HCT116 (cell line): ENCODE results near the gene RBM47. TPM values are rescaled to one million over a fixed set of nuclear protein-coding genes. Genes with fewer than 3 reads are reported as not detected.

Experiments used
- ATAC-seq: fragments of 200-7000 bp; cut with Tn5 transposase; 2 replicates; pipeline ENCODE4 v1.9.1; 2020; ENCODE audit warnings: mild to moderate bottlenecking, moderate library complexity
- BruUV-seq: library from RNA; stranded (reverse); fragments of 400-500 nt; replicated peaks from 2 replicates; lab custom pipeline; 2021; lab: Mats Ljungman, UMichigan
- CTCF ChIA-PET: fragments of 300-600 bp; sonication (Branson Sonifier 250); formaldehyde crosslinking; loops from one replicate; lab custom pipeline; 2021; ENCODE audit warnings: antibody characterized with exemption; lab: Charles Lee
- POLR2A ChIA-PET: fragments of 300-600, 350-600 bp; sonication (Branson Sonifier 250); formaldehyde crosslinking; loops from one replicate; lab custom pipeline; 2021; ENCODE audit warnings: antibody characterized with exemption; lab: Charles Lee
- RAD21 ChIA-PET, 2 experiments: fragments of 300-600 bp; sonication (Branson Sonifier 250); formaldehyde crosslinking; loops; one replicate each; lab custom pipeline; 2023; ENCODE audit warnings: low total read pairs in 2 of 2; ENCODE audit not compliant: uncharacterized antibody in 2 of 2, unreplicated experiment in 2 of 2, low non-redundant PET in 1 of 2; lab: Charles Lee
- DNase-seq: peaks from one replicate; pipeline ENCODE4 v3.0.0-alpha.2; 2010; ENCODE audit warnings: low read depth, low spot score
- H2AFZ ChIP-seq: fragments of 200-600 bp; shearing (Covaris generic), sonication (generic); 2 replicates; pipeline ENCODE4 v1.6.1; 2017; ENCODE audit warnings: low read depth, mixed run types, mixed read lengths, antibody characterized with exemption, low read length; ENCODE audit not compliant: poor library complexity, severe bottlenecking
- H3K27ac ChIP-seq: 2 replicates; pipeline ENCODE4 v1.5.1; 2012; ENCODE audit warnings: low read depth, low read length
- H3K27me3 ChIP-seq: fragments of 200-600 bp; sonication (generic); 2 replicates; pipeline ENCODE4 v1.6.1; 2016; ENCODE audit warnings: mixed run types, low read length, mixed read lengths; ENCODE audit not compliant: insufficient read depth
- H3K36me3 ChIP-seq, 2 experiments: fragments of 200-500 bp in 1 of 2; fragments of 200-600 bp in 1 of 2; sonication (Bioruptor generic) in 1 of 2; sonication (generic) in 1 of 2; 2 replicates each; pipeline versions ENCODE4 v1.5.1 to v1.6.1; 2014 to 2016; ENCODE audit warnings: low read length in 2 of 2, inconsistent platforms in 1 of 2, mixed read lengths in 1 of 2, mixed run types in 1 of 2; ENCODE audit not compliant: insufficient read depth in 2 of 2, control insufficient read depth in 1 of 2
- H3K4me1 ChIP-seq, 2 experiments: fragments of 200-600 bp in 1 of 2; sonication (generic) in 1 of 2; 2 replicates each; pipeline versions ENCODE4 v1.5.1 to v1.6.1; 2012 to 2017; ENCODE audit warnings: low read length in 2 of 2, inconsistent platforms in 1 of 2, mild to moderate bottlenecking in 1 of 2, mixed read lengths in 1 of 2, mixed run types in 1 of 2, moderate library complexity in 1 of 2; ENCODE audit not compliant: insufficient read depth in 2 of 2, control insufficient read depth in 1 of 2
- H3K4me2 ChIP-seq: fragments of 200-600 bp; sonication (generic); 2 replicates; pipeline ENCODE4 v1.6.1; 2017; ENCODE audit warnings: mixed run types, low read length, mixed read lengths
- H3K4me3 ChIP-seq, 2 experiments: fragments of 200-600 bp in 1 of 2; sonication (generic) in 1 of 2; replicated peaks in 1 of 2; 2 replicates each; pipeline ENCODE4 v1.5.1; 2011 to 2016; ENCODE audit warnings: low read length in 2 of 2, control low read depth in 1 of 2, low read depth in 1 of 2, mild to moderate bottlenecking in 1 of 2, mixed read lengths in 1 of 2, mixed run types in 1 of 2
- H3K79me2 ChIP-seq: fragments of 200-600 bp; sonication (generic); 2 replicates; pipeline ENCODE4 v1.6.1; 2017; ENCODE audit warnings: mild to moderate bottlenecking, mixed run types, low read length, moderate library complexity, mixed read lengths; ENCODE audit not compliant: insufficient read depth
- H3K9ac ChIP-seq: fragments of 200-600 bp; sonication (generic); 2 replicates; pipeline ENCODE4 v1.6.1; 2016; ENCODE audit warnings: low read length, mixed read lengths
- H3K9me2 ChIP-seq: fragments of 200-600 bp; sonication (generic), shearing (Covaris generic); 2 replicates; pipeline ENCODE4 v1.6.1; 2017; ENCODE audit warnings: mixed run types, mild to moderate bottlenecking, moderate library complexity; ENCODE audit not compliant: insufficient read depth
- H3K9me3 ChIP-seq, 2 experiments: fragments of 200-500 bp in 1 of 2; fragments of 200-600 bp in 1 of 2; sonication (Bioruptor generic) in 1 of 2; sonication (generic) in 1 of 2; 2 replicates each; pipeline ENCODE4 v1.6.1; 2014 to 2017; ENCODE audit warnings: low read length in 2 of 2, mixed read lengths in 2 of 2, inconsistent platforms in 1 of 2, low read depth in 1 of 2, mild to moderate bottlenecking in 1 of 2, mixed run types in 1 of 2, moderate library complexity in 1 of 2; ENCODE audit not compliant: control insufficient read depth in 1 of 2, insufficient read depth in 1 of 2
- H4K20me1 ChIP-seq: fragments of 200-600 bp; sonication (generic), shearing (Covaris generic); 2 replicates; pipeline ENCODE4 v1.6.1; 2017; ENCODE audit warnings: mixed run types, mild to moderate bottlenecking, moderate library complexity; ENCODE audit not compliant: insufficient read depth
- CEBPB ChIP-seq: IDR thresholded peaks from 2 replicates; pipeline ENCODE4 v1.6.1; 2012; ENCODE audit warnings: low read depth
- EGR1 ChIP-seq: IDR thresholded peaks from 2 replicates; pipeline ENCODE4 v1.6.1; 2012; ENCODE audit warnings: low read depth
- FOSL1 ChIP-seq: IDR thresholded peaks from 2 replicates; pipeline ENCODE4 v1.6.1; 2012; ENCODE audit warnings: low read depth
- JUND ChIP-seq: IDR thresholded peaks from 2 replicates; pipeline ENCODE4 v1.6.1; 2012
- POLR2A ChIP-seq: IDR thresholded peaks from 2 replicates; pipeline ENCODE4 v1.7.0; 2011; ENCODE audit warnings: borderline replicate concordance; ENCODE audit not compliant: insufficient read depth, insufficient read length; ENCODE audit errors: extremely low read depth
- SIN3A ChIP-seq: IDR thresholded peaks from 2 replicates; pipeline ENCODE4 v1.6.1; 2012; ENCODE audit warnings: low read depth
- SP1 ChIP-seq: IDR thresholded peaks from 2 replicates; pipeline ENCODE4 v1.6.1; 2012; ENCODE audit warnings: low read depth
- SRF ChIP-seq: IDR thresholded peaks from 2 replicates; pipeline ENCODE4 v1.6.1; 2012; ENCODE audit warnings: low read depth
- TCF7L2 ChIP-seq: IDR thresholded peaks from 2 replicates; pipeline ENCODE4 v1.7.0; 2011; ENCODE audit warnings: borderline replicate concordance, inconsistent platforms; ENCODE audit not compliant: insufficient read depth, insufficient read length; ENCODE audit errors: extremely low read depth
- ZFX ChIP-seq: fragments of 450-650 bp; IDR thresholded peaks from 2 replicates; pipeline ENCODE4 v1.6.1; 2017
- intact Hi-C: fragments of 100-400 bp; cut with micrococcal nuclease; formaldehyde crosslinking; loops from 2 replicates; pipeline ENCODE4 v1.10.0; 2022
- total RNA-seq: library from RNA; stranded (reverse); gene quantifications from one replicate; pipeline ENCODE4 v1.2.1, GENCODE V29; 2021; ENCODE audit not compliant: unreplicated experiment
- TF ChIP-seq, protein P1 (sequence below): IDR thresholded peaks from 2 replicates; pipeline ENCODE4 v1.6.1; 2012; ENCODE audit warnings: low read depth
- TF ChIP-seq, protein P2 (sequence below): IDR thresholded peaks from 2 replicates; pipeline ENCODE4 v1.6.1; 2012
- TF ChIP-seq, protein P3 (sequence below): IDR thresholded peaks from 2 replicates; pipeline ENCODE4 v1.6.1; 2012

Gene RBM47
- total RNA-seq, 1 experiment from 2014 or later, result 22.2 TPM

DNA sequence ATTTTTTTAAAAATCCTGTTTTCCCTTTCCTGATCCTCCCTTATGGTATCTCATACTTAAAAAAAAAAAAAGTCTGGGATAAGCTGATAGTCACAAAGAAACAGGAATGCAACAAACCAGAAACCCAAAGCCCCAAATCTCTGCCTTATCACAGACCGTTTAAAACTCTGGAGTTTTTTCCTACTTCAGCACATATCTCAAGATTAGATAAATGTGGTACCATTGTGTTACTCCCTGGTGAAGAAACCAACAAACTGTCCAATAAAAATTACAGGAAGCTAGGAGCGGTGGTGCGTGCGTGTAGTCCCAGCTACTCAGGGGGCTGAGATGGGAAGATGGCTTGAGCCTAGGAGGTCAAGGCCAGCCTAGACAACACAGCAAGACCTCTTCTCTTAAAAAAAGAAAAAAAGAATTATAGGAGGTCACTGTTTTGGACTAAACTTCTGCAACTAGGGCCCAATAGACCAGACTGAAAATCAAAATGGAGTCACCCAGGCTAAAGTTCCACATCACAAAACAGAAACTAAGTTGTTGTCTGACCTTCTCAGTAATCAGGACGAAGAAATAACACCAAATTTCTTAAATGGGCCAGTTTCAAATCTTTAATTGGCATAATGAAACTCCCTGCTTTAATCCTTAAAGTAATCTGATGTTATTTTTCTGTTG, 51.9 kb downstream of the RBM47 start:
- Histone ChIP-seq H2AFZ (no peak overlapping the region), H3K36me3 (no peaks in the 10 kb centered on the region), H3K4me1 (peaks cover 11 to 24% of the 10 kb centered on the region in 2 experiments), H3K27me3 (no peaks in the 10 kb centered on the region), H3K79me2 (no peaks in the 10 kb centered on the region), H3K4me2 (peak overlapping the region; percentile 73), H4K20me1 (no peaks in the 10 kb centered on the region), H3K27ac (peak overlapping the region; percentile 17; the same call in 1 of the 2 replicates), H3K4me3 (0 out of 4 replicates have a peak overlapping the region, but pooled peaks of 1 of the 2 experiments have one; percentile 13), H3K9ac (peak overlapping the region; percentile 50), H3K9me3 (no peaks in the 10 kb centered on the region), H3K9me2 (no peaks in the 10 kb centered on the region)
- intact Hi-C loops, result no loop called here
- ChIA-PET CTCF (interaction anchor here (0.7 kb wide), 1 partner anchor 422 kb away, joined by 3 read pairs; no protein-coding TSS in a partner anchor), POLR2A (no interaction called here), RAD21 (no interaction called here)
- BruUV-seq, result no TSS peak
- no peak for TF ChIP-seq TCF7L2
- no peak for TF ChIP-seq CEBPB
- no peak for TF ChIP-seq JUND
- TF ChIP-seq, protein P1, sequence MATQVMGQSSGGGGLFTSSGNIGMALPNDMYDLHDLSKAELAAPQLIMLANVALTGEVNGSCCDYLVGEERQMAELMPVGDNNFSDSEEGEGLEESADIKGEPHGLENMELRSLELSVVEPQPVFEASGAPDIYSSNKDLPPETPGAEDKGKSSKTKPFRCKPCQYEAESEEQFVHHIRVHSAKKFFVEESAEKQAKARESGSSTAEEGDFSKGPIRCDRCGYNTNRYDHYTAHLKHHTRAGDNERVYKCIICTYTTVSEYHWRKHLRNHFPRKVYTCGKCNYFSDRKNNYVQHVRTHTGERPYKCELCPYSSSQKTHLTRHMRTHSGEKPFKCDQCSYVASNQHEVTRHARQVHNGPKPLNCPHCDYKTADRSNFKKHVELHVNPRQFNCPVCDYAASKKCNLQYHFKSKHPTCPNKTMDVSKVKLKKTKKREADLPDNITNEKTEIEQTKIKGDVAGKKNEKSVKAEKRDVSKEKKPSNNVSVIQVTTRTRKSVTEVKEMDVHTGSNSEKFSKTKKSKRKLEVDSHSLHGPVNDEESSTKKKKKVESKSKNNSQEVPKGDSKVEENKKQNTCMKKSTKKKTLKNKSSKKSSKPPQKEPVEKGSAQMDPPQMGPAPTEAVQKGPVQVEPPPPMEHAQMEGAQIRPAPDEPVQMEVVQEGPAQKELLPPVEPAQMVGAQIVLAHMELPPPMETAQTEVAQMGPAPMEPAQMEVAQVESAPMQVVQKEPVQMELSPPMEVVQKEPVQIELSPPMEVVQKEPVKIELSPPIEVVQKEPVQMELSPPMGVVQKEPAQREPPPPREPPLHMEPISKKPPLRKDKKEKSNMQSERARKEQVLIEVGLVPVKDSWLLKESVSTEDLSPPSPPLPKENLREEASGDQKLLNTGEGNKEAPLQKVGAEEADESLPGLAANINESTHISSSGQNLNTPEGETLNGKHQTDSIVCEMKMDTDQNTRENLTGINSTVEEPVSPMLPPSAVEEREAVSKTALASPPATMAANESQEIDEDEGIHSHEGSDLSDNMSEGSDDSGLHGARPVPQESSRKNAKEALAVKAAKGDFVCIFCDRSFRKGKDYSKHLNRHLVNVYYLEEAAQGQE, result no peak
- TF ChIP-seq FOSL1, result no peak
- TF ChIP-seq, protein P2, sequence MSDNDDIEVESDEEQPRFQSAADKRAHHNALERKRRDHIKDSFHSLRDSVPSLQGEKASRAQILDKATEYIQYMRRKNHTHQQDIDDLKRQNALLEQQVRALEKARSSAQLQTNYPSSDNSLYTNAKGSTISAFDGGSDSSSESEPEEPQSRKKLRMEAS, result no peak
- no peak for TF ChIP-seq SIN3A
- TF ChIP-seq EGR1, result no peak
- no peak for TF ChIP-seq SP1
- TF ChIP-seq, protein P3, sequence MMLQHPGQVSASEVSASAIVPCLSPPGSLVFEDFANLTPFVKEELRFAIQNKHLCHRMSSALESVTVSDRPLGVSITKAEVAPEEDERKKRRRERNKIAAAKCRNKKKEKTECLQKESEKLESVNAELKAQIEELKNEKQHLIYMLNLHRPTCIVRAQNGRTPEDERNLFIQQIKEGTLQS, result no peak
- TF ChIP-seq ZFX, result no peak
- TF ChIP-seq SRF, result no peak
- no peak for TF ChIP-seq POLR2A
- ATAC-seq (no peak), DNase-seq (no peak)
